ENCODE measurements around the gene HSPA5.

The HSPA5 gene

DNA sequence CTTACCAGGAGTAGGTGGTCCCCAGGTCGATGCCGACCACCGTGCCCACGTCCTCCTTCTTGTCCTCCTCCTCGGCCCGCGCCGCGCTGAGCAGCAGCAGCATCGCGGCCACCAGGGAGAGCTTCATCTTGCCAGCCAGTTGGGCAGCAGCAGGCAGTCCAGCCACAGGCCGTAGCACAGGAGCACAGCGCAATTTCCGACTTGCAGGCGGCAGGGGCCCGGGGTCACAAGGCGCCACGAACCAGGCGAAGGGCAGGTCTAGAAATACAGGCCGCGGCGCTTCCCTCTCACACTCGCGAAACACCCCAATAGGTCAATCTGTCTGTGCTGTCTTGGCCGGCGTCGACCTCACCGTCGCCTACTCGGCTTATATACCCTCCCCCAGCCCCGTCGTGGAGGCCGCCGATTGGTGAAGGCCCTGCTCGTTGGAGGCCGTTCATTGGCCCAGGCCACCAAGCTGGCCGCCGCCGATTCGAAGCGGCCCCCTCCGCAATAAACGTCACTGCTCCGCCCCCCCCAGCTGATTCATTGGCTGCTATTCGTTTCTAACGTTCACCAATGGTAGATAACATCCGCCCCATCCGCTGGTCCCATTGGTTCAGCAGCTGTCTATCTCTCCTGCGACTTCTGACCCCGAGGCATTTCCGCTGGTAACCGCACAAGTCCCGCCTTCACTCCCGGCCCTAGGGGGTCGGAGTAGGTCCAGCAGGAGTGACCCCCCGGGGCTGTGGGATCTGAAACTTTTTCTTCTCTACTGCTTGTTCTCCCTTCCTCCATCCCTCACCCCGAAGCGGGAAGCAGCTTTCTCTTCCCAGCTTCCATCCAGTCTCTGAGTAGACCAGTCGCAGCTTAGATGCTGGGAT, at the start of gene HSPA5 (continued):
- TF ChIP-seq ZNF664 (tag by site-specific recombination; IDR thresholded peaks at IDR 0.05) (no peak), ZXDB (tag by site-specific recombination; IDR thresholded peaks at IDR 0.05) (peak; percentile 28), ZNF830 (tag by site-specific recombination; IDR thresholded peaks at IDR 0.05; ENCODE audit: low read depth) (no peak), ZNF747 (tag by site-specific recombination; IDR thresholded peaks at IDR 0.05) (no peak), ZNF133 (tag by site-specific recombination; IDR thresholded peaks at IDR 0.05) (no peak), ZNF169 (tag by site-specific recombination; IDR thresholded peaks at IDR 0.05) (no peak), KLF8 (tag by site-specific recombination; IDR thresholded peaks at IDR 0.05) (peak; percentile 44; the same call in 1 of the 2 replicates), ZFP37 (tag by site-specific recombination; IDR thresholded peaks at IDR 0.05) (no peak; the same call in 1 of the 2 replicates), ZNF121 (tag by site-specific recombination; IDR thresholded peaks at IDR 0.05) (no peak), ZNF561 (tag by site-specific recombination; IDR thresholded peaks at IDR 0.05; ENCODE audit: borderline replicate concordance) (peak; percentile 34; the same call in 1 of the 2 replicates), ZNF341 (tag by site-specific recombination; IDR thresholded peaks at IDR 0.05; ENCODE audit: low read depth) (peak; percentile 50; the same call in 1 of the 2 replicates), MYNN (tag by site-specific recombination; IDR thresholded peaks at IDR 0.05; ENCODE audit: borderline replicate concordance) (no peak), KLF16 (tag by site-specific recombination; IDR thresholded peaks at IDR 0.05) (peak; percentile 60; the same call in 1 of the 2 replicates), ZNF112 (tag by site-specific recombination; IDR thresholded peaks at IDR 0.05) (no peak), ZNF529 (tag by site-specific recombination; IDR thresholded peaks at IDR 0.05; ENCODE audit: insufficient replicate concordance) (no peak), ZNF350 (tag by site-specific recombination; IDR thresholded peaks at IDR 0.05) (no peak), ZNF843 (tag by site-specific recombination; IDR thresholded peaks at IDR 0.05) (no peak), ZNF521 (tag by site-specific recombination; IDR thresholded peaks at IDR 0.05) (no peak), ZNF629 (tag by site-specific recombination; IDR thresholded peaks at IDR 0.05) (peak; percentile 82), ZNF677 (tag by site-specific recombination; IDR thresholded peaks at IDR 0.05) (no peak)
- TF ChIP-seq, protein P1, sequence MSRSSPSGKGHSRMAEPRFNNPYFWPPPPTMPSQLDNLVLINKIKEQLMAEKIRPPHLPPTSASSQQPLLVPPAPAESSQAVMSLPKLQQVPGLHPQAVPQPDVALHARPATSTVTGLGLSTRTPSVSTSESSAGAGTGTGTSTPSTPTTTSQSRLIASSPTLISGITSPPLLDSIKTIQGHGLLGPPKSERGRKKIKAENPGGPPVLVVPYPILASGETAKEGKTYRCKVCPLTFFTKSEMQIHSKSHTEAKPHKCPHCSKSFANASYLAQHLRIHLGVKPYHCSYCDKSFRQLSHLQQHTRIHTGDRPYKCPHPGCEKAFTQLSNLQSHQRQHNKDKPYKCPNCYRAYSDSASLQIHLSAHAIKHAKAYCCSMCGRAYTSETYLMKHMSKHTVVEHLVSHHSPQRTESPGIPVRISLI (tag by site-specific recombination; IDR thresholded peaks at IDR 0.05) = no peak
- TF ChIP-seq, protein P2, sequence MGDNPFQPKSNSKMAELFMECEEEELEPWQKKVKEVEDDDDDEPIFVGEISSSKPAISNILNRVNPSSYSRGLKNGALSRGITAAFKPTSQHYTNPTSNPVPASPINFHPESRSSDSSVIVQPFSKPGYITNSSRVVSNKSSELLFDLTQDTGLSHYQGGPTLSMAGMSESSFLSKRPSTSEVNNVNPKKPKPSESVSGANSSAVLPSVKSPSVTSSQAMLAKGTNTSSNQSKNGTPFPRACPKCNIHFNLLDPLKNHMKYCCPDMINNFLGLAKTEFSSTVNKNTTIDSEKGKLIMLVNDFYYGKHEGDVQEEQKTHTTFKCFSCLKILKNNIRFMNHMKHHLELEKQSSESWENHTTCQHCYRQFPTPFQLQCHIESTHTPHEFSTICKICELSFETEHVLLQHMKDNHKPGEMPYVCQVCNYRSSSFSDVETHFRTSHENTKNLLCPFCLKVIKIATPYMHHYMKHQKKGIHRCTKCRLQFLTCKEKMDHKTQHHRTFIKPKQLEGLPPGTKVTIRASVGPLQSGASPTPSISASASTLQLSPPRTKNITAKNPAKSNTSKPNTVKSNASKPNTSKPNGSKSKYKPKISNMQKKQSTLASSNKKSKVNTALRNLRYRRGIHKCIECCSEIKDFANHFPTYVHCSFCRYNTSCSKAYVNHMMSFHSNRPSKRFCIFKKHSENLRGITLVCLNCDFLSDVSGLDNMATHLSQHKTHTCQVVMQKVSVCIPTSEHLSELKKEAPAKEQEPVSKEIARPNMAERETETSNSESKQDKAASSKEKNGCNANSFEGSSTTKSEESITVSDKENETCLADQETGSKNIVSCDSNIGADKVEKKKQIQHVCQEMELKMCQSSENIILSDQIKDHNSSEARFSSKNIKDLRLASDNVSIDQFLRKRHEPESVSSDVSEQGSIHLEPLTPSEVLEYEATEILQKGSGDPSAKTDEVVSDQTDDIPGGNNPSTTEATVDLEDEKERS (tag by site-specific recombination; IDR thresholded peaks at IDR 0.05) = no peak
- TF ChIP-seq, protein P3, sequence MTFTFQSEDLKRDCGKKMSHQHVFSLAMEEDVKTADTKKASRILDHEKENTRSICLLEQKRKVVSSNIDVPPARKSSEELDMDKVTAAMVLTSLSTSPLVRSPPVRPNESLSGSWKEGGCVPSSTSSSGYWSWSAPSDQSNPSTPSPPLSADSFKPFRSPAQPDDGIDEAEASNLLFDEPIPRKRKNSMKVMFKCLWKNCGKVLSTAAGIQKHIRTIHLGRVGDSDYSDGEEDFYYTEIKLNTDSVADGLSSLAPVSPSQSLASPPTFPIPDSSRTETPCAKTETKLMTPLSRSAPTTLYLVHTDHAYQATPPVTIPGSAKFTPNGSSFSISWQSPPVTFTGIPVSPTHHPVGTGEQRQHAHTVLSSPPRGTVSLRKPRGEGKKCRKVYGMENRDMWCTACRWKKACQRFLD (tag by site-specific recombination; IDR thresholded peaks at IDR 0.05) = no peak
- TF ChIP-seq, protein P4, sequence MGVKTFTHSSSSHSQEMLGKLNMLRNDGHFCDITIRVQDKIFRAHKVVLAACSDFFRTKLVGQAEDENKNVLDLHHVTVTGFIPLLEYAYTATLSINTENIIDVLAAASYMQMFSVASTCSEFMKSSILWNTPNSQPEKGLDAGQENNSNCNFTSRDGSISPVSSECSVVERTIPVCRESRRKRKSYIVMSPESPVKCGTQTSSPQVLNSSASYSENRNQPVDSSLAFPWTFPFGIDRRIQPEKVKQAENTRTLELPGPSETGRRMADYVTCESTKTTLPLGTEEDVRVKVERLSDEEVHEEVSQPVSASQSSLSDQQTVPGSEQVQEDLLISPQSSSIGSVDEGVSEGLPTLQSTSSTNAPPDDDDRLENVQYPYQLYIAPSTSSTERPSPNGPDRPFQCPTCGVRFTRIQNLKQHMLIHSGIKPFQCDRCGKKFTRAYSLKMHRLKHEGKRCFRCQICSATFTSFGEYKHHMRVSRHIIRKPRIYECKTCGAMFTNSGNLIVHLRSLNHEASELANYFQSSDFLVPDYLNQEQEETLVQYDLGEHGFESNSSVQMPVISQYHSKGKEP (tag by site-specific recombination; IDR thresholded peaks at IDR 0.05) = no peak
- TF ChIP-seq, protein P5, sequence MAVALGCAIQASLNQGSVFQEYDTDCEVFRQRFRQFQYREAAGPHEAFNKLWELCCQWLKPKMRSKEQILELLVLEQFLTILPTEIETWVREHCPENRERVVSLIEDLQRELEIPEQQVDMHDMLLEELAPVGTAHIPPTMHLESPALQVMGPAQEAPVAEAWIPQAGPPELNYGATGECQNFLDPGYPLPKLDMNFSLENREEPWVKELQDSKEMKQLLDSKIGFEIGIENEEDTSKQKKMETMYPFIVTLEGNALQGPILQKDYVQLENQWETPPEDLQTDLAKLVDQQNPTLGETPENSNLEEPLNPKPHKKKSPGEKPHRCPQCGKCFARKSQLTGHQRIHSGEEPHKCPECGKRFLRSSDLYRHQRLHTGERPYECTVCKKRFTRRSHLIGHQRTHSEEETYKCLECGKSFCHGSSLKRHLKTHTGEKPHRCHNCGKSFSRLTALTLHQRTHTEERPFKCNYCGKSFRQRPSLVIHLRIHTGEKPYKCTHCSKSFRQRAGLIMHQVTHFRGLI (tag by site-specific recombination; IDR thresholded peaks at IDR 0.05) = no peak
- TF ChIP-seq, protein P6, sequence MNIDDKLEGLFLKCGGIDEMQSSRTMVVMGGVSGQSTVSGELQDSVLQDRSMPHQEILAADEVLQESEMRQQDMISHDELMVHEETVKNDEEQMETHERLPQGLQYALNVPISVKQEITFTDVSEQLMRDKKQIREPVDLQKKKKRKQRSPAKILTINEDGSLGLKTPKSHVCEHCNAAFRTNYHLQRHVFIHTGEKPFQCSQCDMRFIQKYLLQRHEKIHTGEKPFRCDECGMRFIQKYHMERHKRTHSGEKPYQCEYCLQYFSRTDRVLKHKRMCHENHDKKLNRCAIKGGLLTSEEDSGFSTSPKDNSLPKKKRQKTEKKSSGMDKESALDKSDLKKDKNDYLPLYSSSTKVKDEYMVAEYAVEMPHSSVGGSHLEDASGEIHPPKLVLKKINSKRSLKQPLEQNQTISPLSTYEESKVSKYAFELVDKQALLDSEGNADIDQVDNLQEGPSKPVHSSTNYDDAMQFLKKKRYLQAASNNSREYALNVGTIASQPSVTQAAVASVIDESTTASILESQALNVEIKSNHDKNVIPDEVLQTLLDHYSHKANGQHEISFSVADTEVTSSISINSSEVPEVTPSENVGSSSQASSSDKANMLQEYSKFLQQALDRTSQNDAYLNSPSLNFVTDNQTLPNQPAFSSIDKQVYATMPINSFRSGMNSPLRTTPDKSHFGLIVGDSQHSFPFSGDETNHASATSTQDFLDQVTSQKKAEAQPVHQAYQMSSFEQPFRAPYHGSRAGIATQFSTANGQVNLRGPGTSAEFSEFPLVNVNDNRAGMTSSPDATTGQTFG (tag by site-specific recombination; IDR thresholded peaks at IDR 0.05; ENCODE audit: borderline replicate concordance) = no peak
- TF ChIP-seq, protein P7, sequence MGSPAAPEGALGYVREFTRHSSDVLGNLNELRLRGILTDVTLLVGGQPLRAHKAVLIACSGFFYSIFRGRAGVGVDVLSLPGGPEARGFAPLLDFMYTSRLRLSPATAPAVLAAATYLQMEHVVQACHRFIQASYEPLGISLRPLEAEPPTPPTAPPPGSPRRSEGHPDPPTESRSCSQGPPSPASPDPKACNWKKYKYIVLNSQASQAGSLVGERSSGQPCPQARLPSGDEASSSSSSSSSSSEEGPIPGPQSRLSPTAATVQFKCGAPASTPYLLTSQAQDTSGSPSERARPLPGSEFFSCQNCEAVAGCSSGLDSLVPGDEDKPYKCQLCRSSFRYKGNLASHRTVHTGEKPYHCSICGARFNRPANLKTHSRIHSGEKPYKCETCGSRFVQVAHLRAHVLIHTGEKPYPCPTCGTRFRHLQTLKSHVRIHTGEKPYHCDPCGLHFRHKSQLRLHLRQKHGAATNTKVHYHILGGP (tag by site-specific recombination; IDR thresholded peaks at IDR 0.05) = no peak

All from HEK293 (cell line).